ENCODE measurements around the gene SAPCD2.

DNA sequence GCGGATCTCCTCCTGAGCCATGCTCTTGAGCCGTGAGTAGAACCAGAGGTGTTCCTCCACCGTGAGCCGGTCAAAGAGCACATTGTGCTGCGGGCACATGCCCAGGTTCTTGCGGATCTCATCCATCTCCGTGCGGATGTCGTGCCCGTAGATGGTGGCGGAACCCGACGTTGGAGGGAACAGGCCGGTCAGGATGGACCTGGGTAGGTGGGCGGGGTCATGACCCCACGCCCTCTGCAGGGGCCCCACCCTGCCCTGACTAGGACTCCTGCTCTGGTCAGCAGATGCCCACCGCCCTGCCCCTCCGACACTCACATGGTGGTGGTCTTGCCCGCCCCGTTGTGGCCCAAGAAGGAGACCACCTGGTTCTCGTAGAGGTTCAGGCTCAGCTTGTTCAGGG lies 54.4 kb downstream of the SAPCD2 start:
- TF ChIP-seq, protein P1, sequence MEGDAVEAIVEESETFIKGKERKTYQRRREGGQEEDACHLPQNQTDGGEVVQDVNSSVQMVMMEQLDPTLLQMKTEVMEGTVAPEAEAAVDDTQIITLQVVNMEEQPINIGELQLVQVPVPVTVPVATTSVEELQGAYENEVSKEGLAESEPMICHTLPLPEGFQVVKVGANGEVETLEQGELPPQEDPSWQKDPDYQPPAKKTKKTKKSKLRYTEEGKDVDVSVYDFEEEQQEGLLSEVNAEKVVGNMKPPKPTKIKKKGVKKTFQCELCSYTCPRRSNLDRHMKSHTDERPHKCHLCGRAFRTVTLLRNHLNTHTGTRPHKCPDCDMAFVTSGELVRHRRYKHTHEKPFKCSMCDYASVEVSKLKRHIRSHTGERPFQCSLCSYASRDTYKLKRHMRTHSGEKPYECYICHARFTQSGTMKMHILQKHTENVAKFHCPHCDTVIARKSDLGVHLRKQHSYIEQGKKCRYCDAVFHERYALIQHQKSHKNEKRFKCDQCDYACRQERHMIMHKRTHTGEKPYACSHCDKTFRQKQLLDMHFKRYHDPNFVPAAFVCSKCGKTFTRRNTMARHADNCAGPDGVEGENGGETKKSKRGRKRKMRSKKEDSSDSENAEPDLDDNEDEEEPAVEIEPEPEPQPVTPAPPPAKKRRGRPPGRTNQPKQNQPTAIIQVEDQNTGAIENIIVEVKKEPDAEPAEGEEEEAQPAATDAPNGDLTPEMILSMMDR (IDR thresholded peaks at IDR 0.05): no peak
- TF ChIP-seq POLR2A (IDR thresholded peaks at IDR 0.05): no peak
